GM18526 (cell line): ENCODE data around the gene ARSI.

Source experiments
- POLR2A ChIP-seq: IDR thresholded peaks from 3 replicates; pipeline ENCODE4 v1.6.1; 2011; ENCODE audit not compliant: insufficient read length; ENCODE audit errors: extremely low read depth

Gene ARSI

DNA sequence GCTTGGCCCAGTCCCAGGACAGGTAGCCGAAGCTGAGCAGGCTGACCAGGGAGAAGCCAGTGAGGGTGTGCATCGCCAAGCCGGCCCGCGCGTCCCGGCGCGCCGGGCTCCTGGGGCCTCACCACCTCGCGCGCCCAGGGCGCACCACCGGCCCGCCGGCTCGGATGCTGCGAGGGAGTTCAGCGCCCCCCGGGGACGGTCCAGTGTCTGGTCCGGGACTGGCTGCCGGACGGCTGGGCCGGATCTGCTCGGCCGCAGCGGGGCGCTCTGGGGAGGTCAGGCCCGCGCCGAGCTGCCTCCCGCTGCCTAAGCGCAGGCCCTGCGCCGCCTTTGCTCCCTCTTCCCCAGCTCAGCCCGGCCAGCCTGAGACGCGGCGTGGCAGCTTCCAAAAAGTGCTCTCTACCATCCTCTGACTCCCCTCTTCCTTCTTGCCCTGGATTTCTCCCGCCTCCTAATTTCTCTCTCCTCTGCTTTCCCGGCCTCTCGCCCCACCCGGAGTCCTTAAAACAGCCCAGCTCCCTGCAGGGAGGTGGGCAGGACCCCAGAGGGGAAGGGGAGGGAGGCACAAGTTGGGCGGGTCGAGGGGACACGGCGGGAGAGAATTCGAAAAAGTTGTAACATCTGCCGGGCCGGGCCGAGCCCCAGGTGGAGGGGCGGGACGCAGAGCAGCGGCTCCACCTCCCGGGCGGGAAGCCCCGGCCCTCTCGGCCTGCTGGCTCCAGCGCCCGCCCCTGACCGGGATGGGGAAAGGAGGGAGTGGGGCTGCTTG lies at the start of gene ARSI:
TSS of gene ARSI (minus strand) at position 605 of the 769 bp plus-strand sequence. CDS start at position 73, 532 bp downstream.
- no peak for TF ChIP-seq POLR2A

DNA sequence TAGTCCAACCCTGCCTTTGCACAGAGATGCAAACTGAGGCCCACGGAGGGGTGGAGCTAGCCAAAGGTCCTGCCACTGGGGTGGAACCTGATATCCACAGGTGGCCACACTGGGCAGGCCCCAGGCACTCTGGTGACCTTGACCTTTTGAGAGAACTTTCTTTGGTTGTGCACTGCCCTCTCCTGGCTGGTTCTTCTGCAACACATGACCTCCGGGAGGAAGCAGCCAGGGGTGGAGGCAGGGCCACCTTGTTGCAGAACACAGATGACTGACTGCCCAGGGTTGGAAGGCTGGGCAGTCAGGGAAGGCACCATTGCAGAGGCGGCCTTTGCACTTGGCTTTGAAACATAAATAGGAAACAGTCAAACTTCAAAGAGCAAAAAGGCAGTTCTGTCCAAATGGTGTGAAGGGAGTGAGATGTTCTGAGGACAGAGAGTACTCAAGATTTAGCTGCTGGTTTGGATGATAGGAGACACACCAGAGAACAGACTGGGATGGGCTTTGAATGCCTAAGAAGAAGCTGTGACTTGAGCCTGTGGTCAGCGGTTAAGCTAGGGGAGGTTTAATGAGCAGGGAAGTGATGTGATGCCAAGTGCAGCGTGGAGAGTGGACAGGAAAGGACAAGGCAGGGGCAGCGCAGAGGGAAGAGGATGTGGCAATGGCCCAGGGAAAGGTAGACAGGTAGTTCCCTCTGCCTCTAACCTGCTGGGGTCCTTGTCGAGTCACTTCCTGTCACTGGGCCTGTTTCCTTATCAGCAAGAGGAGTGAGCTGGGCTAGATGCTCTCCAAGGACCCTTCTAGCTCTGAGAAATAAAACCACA lies 48.0 kb upstream of the ARSI start:
- no peak for TF ChIP-seq POLR2A

DNA sequence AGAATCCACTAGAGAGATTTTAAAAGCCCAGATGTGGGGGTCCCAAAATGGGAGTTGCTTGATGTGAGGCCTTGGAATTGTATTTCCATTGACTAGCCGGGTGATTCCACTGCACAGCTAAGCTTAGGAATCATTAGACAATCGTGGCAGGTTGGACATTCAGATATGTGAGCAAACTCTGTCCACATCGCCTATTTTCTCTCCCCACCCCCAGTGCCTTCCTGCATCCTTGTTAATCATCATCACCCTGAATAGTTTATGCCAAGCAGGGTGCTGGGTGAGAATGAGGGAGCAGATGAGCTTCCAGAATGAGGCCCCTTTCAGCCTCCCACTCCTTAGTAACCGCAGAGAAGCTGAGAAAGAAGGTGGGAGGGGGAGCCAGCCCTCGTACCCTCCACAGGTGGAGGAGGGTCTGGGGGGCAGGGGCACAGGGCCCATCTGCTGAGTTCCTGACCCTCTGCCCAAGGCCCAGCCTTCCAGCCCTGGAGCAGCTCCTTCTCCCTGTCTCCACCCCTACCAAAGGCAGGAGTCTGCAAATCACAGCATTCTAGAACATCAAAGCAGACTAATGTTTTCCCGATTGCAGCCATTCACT lies 47.1 kb upstream of the ARSI start:
- no peak for TF ChIP-seq POLR2A

- no peak for TF ChIP-seq POLR2A
Observed at GRCh38 chr5:150347451-150347850, 44.7 kb upstream of the ARSI start.

GRCh38 chr5:150347003-150347402 lies 44.3 kb upstream of the ARSI start:
- no peak for TF ChIP-seq POLR2A

GRCh38 chr5:150346592-150346991 lies 43.9 kb upstream of the ARSI start:
- no peak for TF ChIP-seq POLR2A

DNA sequence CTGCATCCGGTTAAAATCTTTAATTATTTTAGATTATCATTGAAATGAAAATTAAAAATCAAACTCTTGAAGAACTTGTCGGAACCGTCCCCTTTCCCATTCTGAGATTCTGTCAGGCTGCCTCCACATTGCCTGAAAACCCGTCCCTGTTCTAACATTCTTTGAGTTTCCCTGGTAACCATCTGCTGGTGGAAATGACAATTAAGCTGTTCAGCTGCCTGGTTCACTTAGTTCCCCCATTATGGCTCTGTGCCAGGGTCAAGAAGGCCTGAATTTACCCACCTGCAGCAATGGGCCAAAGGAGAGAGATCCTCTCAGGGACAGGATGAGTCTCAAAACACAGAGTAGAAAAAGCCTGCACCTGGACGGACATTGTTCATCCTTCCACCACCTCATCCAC lies 43.0 kb upstream of the ARSI start:
- TF ChIP-seq POLR2A: no peak

GRCh38 chr5:150343994-150344631 lies 41.4 kb upstream of the ARSI start:
- TF ChIP-seq POLR2A: no peak

- TF ChIP-seq POLR2A: no peak
Observed at GRCh38 chr5:150342583-150342982, 39.9 kb upstream of the ARSI start.

GRCh38 chr5:150341989-150342388 lies 39.3 kb upstream of the ARSI start:
- no peak for TF ChIP-seq POLR2A

DNA sequence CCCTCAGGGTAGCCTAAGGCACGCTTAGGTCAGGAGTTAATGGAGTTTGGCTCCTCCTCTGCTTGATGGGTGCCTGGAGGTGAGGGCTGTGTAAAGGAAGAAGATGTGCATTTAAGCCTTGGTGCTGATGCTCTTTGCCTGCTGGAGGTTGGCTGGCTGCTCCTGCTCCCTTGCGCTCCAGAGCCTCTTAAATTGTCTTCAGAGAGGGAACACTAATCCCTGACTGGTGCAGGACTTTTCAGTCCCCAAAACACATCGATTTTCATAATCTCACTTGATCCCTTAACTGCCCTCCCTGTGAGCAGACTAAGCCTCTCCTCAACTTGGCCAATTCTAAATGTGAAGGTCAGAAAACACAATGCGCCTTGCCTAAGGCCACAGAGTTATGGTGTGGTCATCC lies 38.6 kb upstream of the ARSI start:
- TF ChIP-seq POLR2A: no peak

- TF ChIP-seq POLR2A: no peak
Observed at GRCh38 chr5:150340614-150341255, 38.0 kb upstream of the ARSI start.

- no peak for TF ChIP-seq POLR2A
Observed at GRCh38 chr5:150339841-150340240, 37.1 kb upstream of the ARSI start.

- TF ChIP-seq POLR2A: no peak
Observed at GRCh38 chr5:150339165-150339564, 36.5 kb upstream of the ARSI start.

DNA sequence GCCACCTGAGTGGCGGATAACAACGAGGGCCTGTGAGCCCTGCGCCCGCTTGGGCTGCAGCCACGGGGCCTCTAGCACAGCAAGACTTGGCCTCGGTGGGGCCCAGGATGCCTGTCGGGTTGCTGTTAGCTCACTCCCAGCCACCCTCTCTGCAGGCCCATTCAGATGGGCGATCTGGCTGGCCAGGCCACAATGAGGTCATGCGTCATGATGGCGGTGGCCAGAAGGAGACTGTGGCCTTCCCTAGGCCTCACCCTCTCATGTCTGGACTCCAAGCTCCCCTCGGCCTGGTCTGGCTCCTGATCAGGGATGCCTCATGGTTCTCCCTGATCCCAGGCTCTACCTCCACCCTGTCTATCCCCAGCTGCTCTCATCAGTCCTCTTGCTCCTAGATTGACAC lies 35.8 kb upstream of the ARSI start:
- TF ChIP-seq POLR2A: no peak
